BE2C (cell line): ENCODE data around the gene SERTAD4.

ENCODE experiments used
- DNase-seq: peaks from one replicate; pipeline ENCODE4 v3.0.0-alpha.2; 2020
- H3K27me3 ChIP-seq: fragments of 250-450 bp; sonication (Bioruptor Pico); 2 replicates; pipeline ENCODE4 v1.5.1; 2020; ENCODE audit warnings: mild to moderate bottlenecking
- H3K36me3 ChIP-seq: fragments of 250-450 bp; sonication (Bioruptor Pico); 2 replicates; pipeline ENCODE4 v1.5.1; 2020; ENCODE audit warnings: mild to moderate bottlenecking
- H3K4me1 ChIP-seq: fragments of 250-450 bp; sonication (Bioruptor Pico); 2 replicates; pipeline ENCODE4 v1.5.1; 2020
- H3K4me3 ChIP-seq: 2 replicates; pipeline ENCODE4 v1.5.1; 2011; ENCODE audit warnings: low read depth, low read length
- H3K9me3 ChIP-seq: fragments of 250-450 bp; sonication (Bioruptor Pico); 2 replicates; pipeline ENCODE4 v1.5.1; 2020
- CTCF ChIP-seq: IDR thresholded peaks from 2 replicates; pipeline ENCODE4 v1.5.1; 2012; ENCODE audit warnings: mild to moderate bottlenecking, low read depth, low read length

SERTAD4 gene

GRCh38 chr1:210200124-210200736 is 32.4 kb upstream of the SERTAD4 start:
- Histone ChIP-seq H3K27me3 (no peaks in the 10 kb centered on the region), H3K9me3 (no peaks in the 10 kb centered on the region), H3K4me1 (no peaks in the 10 kb centered on the region), H3K36me3 (no peaks in the 10 kb centered on the region), H3K4me3 (no peak overlapping the region)
- no peak for DNase-seq
- no peak for TF ChIP-seq CTCF

GRCh38 chr1:210201681-210202080 is 30.9 kb upstream of the SERTAD4 start:
- Histone ChIP-seq H3K36me3 (no peaks in the 10 kb centered on the region), H3K9me3 (no peaks in the 10 kb centered on the region), H3K4me3 (no peak overlapping the region), H3K4me1 (no peaks in the 10 kb centered on the region), H3K27me3 (no peaks in the 10 kb centered on the region)
- TF ChIP-seq CTCF: no peak
- no peak for DNase-seq

- no peak for DNase-seq
- H3K4me3 ChIP-seq: no peak overlapping the region
- no peaks in the 10 kb centered on the region for H3K4me1 ChIP-seq
- H3K36me3 ChIP-seq: no peaks in the 10 kb centered on the region
- H3K27me3 ChIP-seq: no peaks in the 10 kb centered on the region
- no peak for TF ChIP-seq CTCF
- no peaks in the 10 kb centered on the region for H3K9me3 ChIP-seq
These were observed 24.8 kb upstream of the SERTAD4 start for GRCh38 chr1:210207597-210208450.

GRCh38 chr1:210213335-210213734 is 19.3 kb upstream of the SERTAD4 start:
- Histone ChIP-seq H3K4me3 (no peak overlapping the region), H3K9me3 (no peaks in the 10 kb centered on the region), H3K27me3 (no peaks in the 10 kb centered on the region), H3K4me1 (no peaks in the 10 kb centered on the region), H3K36me3 (no peaks in the 10 kb centered on the region)
- no peak for TF ChIP-seq CTCF
- no peak for DNase-seq

- H3K4me1 ChIP-seq: no peaks in the 10 kb centered on the region
- no peaks in the 10 kb centered on the region for H3K9me3 ChIP-seq
- no peaks in the 10 kb centered on the region for H3K36me3 ChIP-seq
- DNase-seq: no peak
- no peaks in the 10 kb centered on the region for H3K27me3 ChIP-seq
- H3K4me3 ChIP-seq: no peak overlapping the region
- no peak for TF ChIP-seq CTCF
These were observed 17.8 kb upstream of the SERTAD4 start for GRCh38 chr1:210214573-210215409.
